ENCODE measurements around the gene SDK2. TPM values are rescaled to one million over a fixed set of nuclear protein-coding genes. Genes with fewer than 3 reads are reported as not detected.

Gene SDK2
- total and polyA plus RNA-seq, 2 experiments from 2014 or later, result 0.74 to 5.1 TPM

DNA sequence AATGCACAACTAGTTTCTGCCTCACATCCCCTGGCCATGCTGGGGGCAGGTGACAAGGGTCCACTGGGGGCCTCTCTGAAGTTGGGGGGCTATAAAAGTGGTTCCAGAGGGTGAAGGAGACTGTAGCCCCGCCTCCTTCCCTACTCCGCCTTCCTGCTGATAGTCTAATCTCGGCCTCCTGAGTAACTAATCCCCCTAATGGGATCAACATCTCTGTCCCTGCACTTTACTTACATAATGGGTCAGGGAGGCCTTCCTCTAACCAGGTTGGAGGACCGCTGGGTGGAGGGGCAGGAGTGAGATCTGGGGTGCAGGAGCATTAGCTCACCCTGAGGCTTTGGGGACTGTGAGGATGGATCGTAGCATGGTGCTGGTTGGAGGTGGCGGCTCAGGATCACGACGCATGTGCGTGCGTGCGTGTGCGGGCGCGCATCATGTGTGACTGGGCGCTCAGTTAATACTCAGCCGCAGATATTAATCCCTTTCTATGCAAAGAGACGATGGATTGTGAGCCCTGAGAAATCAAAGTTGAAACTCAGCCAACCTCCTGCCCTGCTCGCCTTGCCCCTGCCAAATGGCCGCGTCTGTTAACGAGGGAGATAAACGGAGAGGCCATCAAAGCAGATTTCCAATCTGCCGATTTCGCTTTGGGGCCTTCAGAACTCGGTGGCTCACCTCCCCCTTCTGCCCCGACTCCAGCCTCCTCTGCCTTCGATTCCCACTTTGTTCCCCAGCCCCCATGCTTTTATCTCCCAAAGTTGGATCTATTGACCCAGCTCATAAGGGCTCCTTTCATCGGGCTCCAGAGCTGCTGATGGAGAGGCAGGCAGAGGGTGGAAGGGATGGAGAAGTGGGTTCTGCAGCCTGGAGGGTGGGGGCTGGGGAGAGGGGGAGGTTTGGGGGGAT is 107.3 kb downstream of the SDK2 start:
- Histone ChIP-seq H3K36me3 (ENCODE audit: insufficient read depth) (no peaks in the 10 kb centered on the region), H3K9me2 (ENCODE audit: insufficient read depth) (no peaks in the 10 kb centered on the region), H3F3A (replicated peaks; ENCODE audit: low read depth) (no peaks in the 10 kb centered on the region), H2AFZ (no peak overlapping the region), H3K4me2 (no peak overlapping the region), H3K27me3 (ENCODE audit: insufficient read depth) (no peaks in the 10 kb centered on the region), H3K27ac (ENCODE audit: low read depth) (no peak overlapping the region), H3K4me3 (no peak overlapping the region), H3K4me1 (ENCODE audit: insufficient read depth) (peaks cover 8% of the 10 kb centered on the region; the same call in 1 of the 2 replicates), H3K79me2 (replicated peaks; ENCODE audit: insufficient read depth) (no peaks in the 10 kb centered on the region), H4K20me1 (replicated peaks; ENCODE audit: insufficient read depth) (no peaks in the 10 kb centered on the region)
- Mint-ChIP-seq H3K36me3 (ENCODE audit: low read depth) (no peaks in the 10 kb centered on the region), H3K27ac (no peak overlapping the region), H3K4me3 (no peak overlapping the region), H3K9me3 (no peaks in the 10 kb centered on the region), H3K4me1 (peaks cover 37% of the 10 kb centered on the region), H3K27me3 (ENCODE audit: insufficient read depth, low read depth, poor library complexity) (peaks cover 10% of the 10 kb centered on the region)
- ATAC-seq (peak; percentile 13; the same call in 2 of the 3 replicates), DNase-seq (ENCODE audit: low spot score) (no peak)
- TF ChIP-seq JUNB (IDR thresholded peaks at IDR 0.05; ENCODE audit: unreplicated experiment) (no peak), POLR2AphosphoS5 (IDR thresholded peaks at IDR 0.05; ENCODE audit: low read depth) (no peak), ZNF462 (CRISPR knock-in tag; IDR thresholded peaks at IDR 0.05) (no peak), ZNF114 (CRISPR knock-in tag; IDR thresholded peaks at IDR 0.05) (no peak), EZH2phosphoT487 (IDR thresholded peaks at IDR 0.05; ENCODE audit: unreplicated experiment) (no peak), ZNF331 (CRISPR knock-in tag; IDR thresholded peaks at IDR 0.05; ENCODE audit: low read depth) (no peak), NANOG (IDR thresholded peaks at IDR 0.05; ENCODE audit: borderline replicate concordance) (no peak), CREB1 (CRISPR knock-in tag; IDR thresholded peaks at IDR 0.05; ENCODE audit: low read depth) (no peak), STAT1 (IDR thresholded peaks at IDR 0.05; ENCODE audit: unreplicated experiment) (no peak), EZH2 (IDR thresholded peaks at IDR 0.05; ENCODE audit: low read depth, unreplicated experiment) (no peak)
- TF ChIP-seq, protein P1, sequence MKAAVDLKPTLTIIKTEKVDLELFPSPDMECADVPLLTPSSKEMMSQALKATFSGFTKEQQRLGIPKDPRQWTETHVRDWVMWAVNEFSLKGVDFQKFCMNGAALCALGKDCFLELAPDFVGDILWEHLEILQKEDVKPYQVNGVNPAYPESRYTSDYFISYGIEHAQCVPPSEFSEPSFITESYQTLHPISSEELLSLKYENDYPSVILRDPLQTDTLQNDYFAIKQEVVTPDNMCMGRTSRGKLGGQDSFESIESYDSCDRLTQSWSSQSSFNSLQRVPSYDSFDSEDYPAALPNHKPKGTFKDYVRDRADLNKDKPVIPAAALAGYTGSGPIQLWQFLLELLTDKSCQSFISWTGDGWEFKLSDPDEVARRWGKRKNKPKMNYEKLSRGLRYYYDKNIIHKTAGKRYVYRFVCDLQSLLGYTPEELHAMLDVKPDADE (IDR thresholded peaks at IDR 0.05), result no peak
- TF ChIP-seq, protein P2, sequence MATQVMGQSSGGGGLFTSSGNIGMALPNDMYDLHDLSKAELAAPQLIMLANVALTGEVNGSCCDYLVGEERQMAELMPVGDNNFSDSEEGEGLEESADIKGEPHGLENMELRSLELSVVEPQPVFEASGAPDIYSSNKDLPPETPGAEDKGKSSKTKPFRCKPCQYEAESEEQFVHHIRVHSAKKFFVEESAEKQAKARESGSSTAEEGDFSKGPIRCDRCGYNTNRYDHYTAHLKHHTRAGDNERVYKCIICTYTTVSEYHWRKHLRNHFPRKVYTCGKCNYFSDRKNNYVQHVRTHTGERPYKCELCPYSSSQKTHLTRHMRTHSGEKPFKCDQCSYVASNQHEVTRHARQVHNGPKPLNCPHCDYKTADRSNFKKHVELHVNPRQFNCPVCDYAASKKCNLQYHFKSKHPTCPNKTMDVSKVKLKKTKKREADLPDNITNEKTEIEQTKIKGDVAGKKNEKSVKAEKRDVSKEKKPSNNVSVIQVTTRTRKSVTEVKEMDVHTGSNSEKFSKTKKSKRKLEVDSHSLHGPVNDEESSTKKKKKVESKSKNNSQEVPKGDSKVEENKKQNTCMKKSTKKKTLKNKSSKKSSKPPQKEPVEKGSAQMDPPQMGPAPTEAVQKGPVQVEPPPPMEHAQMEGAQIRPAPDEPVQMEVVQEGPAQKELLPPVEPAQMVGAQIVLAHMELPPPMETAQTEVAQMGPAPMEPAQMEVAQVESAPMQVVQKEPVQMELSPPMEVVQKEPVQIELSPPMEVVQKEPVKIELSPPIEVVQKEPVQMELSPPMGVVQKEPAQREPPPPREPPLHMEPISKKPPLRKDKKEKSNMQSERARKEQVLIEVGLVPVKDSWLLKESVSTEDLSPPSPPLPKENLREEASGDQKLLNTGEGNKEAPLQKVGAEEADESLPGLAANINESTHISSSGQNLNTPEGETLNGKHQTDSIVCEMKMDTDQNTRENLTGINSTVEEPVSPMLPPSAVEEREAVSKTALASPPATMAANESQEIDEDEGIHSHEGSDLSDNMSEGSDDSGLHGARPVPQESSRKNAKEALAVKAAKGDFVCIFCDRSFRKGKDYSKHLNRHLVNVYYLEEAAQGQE (IDR thresholded peaks at IDR 0.05; ENCODE audit: unreplicated experiment), result no peak
- TF ChIP-seq, protein P3, sequence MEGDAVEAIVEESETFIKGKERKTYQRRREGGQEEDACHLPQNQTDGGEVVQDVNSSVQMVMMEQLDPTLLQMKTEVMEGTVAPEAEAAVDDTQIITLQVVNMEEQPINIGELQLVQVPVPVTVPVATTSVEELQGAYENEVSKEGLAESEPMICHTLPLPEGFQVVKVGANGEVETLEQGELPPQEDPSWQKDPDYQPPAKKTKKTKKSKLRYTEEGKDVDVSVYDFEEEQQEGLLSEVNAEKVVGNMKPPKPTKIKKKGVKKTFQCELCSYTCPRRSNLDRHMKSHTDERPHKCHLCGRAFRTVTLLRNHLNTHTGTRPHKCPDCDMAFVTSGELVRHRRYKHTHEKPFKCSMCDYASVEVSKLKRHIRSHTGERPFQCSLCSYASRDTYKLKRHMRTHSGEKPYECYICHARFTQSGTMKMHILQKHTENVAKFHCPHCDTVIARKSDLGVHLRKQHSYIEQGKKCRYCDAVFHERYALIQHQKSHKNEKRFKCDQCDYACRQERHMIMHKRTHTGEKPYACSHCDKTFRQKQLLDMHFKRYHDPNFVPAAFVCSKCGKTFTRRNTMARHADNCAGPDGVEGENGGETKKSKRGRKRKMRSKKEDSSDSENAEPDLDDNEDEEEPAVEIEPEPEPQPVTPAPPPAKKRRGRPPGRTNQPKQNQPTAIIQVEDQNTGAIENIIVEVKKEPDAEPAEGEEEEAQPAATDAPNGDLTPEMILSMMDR (conservative IDR thresholded peaks at IDR 0.05; ENCODE audit: low read depth in 2 of 2), result no peak
